HPDE6-E6E7 (cell line): ENCODE results near the gene PRR7.

ENCODE experiments used
- DNase-seq: peaks from one replicate; pipeline ENCODE4 v3.0.0; 2011; ENCODE audit warnings: missing footprints; ENCODE audit errors: extremely low spot score

Gene PRR7

DNA sequence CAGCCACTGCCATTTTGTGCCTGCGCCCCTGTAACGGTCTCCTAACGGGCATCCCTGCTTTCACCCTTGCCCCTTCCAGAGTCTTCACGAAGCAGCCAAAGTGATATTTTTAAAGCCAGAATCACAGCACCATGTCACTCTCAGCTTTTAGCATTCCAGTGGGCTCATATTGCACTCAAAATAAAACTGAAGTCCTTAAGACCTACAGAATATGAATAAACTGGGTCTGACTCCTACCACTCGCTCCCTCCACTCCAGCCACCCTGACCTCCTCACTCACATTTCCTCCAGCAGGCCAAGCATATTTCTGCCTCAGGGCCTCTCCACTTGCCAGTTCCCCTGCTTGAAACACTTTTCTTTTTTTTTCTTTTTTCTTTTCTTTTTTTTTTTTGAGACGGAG is 53.2 kb downstream of the PRR7 start:
- no peak for DNase-seq

GRCh38 chr5:177500685-177501522 is 54.3 kb downstream of the PRR7 start:
- no peak for DNase-seq

DNA sequence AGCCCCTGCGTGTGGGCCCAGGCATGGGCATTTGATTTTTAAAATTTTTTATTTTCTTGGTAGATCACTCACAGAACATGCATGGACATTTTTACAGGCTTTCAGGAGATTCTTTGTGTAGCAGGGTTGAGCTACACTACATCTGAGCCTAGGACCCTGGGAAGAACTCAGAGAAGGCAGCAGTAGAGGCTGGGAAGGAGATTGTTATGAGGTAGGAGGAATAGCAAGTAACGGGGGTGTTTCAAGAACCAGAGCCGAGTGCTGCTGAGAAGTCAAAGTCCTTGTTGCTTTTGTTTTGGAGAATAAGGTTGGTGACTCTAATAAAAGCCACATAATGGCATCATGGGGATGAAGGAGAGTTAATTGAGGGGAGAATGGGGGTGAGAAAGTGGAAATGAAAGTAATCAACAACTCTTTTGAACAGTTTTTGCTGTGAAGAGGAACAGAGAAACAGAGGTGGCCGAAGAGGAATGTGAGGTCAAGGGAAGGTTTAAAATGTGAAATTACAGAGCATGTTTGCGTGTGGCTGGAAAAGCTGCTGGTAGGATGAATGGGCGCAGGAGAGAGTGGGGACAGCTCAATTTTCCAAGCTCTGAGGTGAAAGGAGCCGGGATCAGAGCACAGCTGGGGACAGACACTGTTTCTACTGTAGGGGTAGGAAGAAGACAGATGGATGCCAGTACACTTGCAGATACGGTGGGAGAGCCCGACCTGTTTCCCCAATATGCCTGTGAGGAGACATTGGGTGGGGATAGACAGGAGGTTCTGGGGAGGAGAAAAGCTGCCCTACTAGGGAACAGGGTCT is 55.5 kb downstream of the PRR7 start:
- DNase-seq, result no peak

DNA sequence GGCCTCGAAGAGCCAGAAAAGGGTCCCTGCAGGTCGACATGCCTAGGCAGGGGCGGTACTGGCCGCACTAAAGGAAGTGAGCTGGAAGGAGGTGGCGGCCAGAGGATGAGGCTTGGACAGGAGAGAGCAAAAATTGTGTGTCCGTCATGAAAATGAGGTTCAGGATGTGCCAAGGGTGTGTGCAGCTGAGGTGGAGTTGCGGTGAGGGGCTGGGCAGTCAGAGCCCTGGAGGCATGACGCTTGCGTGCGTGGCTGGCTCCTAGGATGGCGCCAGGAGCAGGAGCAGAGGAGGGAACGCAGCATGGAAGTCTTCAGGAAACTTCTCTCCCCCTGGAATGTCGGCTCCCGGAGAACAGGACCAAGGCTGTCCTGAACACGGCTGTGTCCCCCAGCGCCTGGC is 56.3 kb downstream of the PRR7 start:
- DNase-seq, result no peak

GRCh38 chr5:177503351-177504085 is 56.9 kb downstream of the PRR7 start:
- no peak for DNase-seq

DNA sequence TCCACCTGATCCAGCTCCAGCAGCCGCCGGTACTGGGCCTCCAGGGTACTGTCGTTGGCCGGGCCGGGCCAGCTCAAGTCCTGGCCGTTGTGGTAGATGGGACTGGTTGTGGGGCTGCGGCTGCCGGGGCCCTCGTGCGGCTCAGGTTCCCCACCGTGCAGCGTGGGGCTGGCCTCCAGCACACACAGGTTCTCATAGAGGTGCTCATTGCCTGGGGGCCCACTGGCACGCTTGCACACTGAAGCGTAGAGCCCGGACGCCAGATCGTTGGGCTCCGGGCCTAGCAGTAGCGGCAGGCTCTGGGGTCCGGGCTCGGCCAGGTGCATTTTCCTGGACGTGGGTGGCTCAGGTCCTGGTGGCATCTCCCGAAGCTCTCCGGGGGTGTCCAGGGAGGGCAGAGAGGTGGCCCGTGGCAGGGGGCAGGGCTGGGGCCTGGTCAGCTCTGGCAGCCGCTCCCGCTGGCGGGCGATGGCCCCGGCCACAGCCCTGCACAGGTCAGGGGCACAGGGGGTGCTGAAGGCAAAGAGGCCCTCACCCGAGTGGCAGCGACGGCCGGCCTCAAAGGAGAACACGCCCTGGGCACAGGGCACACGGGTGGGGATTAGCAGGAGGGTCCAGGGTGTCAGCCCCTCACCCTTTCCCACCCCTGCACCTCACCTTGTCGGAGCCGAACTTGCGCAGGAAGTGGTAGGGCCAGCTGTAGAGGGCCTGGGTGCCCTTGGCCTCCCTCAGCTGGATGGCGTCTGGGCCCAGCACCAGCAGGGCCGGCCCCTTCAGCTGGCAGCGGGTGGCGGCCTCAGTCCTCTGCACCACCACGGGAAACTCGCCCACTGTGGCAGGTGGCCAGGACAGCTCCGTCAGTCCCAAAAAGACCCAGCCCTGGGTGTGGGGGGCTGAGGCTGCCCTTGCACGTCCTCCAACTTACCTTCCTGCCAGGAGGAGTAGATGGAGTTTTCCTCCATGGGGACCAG is 57.8 kb downstream of the PRR7 start:
- no peak for DNase-seq

GRCh38 chr5:177505075-177505474 is 58.5 kb downstream of the PRR7 start:
- DNase-seq, result no peak
